Vagina (tissue), 2 donors: Measurements from ENCODE around the gene SHANK3.

Experiments
- POLR2A ChIP-seq, 2 donors: fragments of 450-650 bp; IDR thresholded peaks; one replicate each; pipeline ENCODE4 v1.6.1; 2017; ENCODE audit warnings: antibody characterized with exemption in 2 of 2, mild to moderate bottlenecking in 2 of 2, moderate library complexity in 2 of 2
- POLR2AphosphoS5 ChIP-seq, 2 donors: sonication (generic); formaldehyde crosslinking; IDR thresholded peaks; one replicate each; pipeline ENCODE4 v1.9.0; 2017; ENCODE audit warnings: antibody characterized with exemption in 2 of 2, mild to moderate bottlenecking in 2 of 2, low read depth in 1 of 2; ENCODE audit not compliant: insufficient read depth in 1 of 2
- TF ChIP-seq, protein P1 (sequence below), 3 experiments: fragments of 450-650 bp in 2 of 3; fragments of 200-600 bp in 1 of 3; sonication (generic) in 1 of 3; IDR thresholded peaks; one replicate each; pipeline ENCODE4 v1.5.1; 2017 to 2019; ENCODE audit warnings: antibody characterized with exemption in 3 of 3, mild to moderate bottlenecking in 2 of 3, moderate library complexity in 2 of 3

DNA sequence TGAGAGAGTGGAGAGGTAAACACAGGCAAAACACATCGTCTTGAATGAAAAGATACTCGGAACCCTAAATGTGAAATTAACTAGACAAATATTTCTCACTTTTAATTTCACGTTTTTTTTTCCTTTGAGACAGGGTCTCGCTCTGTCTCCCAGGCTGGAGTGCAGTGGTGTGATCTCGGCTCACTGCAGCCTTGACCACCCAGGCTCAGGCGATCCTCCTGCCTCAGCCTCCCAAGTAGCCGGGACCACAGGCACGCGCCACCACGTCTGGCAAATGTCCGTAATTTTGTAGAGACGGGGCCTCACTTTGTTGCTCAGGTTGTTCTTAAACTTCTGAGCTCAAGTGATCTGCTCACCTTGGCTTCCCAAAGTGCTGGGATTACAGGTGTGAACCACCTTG is 7.4 kb upstream of the SHANK3 start:
- TF ChIP-seq, protein P1, sequence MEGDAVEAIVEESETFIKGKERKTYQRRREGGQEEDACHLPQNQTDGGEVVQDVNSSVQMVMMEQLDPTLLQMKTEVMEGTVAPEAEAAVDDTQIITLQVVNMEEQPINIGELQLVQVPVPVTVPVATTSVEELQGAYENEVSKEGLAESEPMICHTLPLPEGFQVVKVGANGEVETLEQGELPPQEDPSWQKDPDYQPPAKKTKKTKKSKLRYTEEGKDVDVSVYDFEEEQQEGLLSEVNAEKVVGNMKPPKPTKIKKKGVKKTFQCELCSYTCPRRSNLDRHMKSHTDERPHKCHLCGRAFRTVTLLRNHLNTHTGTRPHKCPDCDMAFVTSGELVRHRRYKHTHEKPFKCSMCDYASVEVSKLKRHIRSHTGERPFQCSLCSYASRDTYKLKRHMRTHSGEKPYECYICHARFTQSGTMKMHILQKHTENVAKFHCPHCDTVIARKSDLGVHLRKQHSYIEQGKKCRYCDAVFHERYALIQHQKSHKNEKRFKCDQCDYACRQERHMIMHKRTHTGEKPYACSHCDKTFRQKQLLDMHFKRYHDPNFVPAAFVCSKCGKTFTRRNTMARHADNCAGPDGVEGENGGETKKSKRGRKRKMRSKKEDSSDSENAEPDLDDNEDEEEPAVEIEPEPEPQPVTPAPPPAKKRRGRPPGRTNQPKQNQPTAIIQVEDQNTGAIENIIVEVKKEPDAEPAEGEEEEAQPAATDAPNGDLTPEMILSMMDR (IDR thresholded peaks at IDR 0.05) = no peak
- TF ChIP-seq POLR2AphosphoS5 (IDR thresholded peaks at IDR 0.05; ENCODE audit: insufficient read depth in 1 of 2, low read depth in 1 of 2) = no peak
- no peak for TF ChIP-seq POLR2A (IDR thresholded peaks at IDR 0.05)
